GM19023 (cell line): Measurements from ENCODE around the gene CCDC86.

ENCODE experiments used
- ATAC-seq: cut with Tn5 transposase; IDR thresholded peaks from one replicate; pipeline ENCODE4 v1.9.1; 2021; ENCODE audit warnings: mild to moderate bottlenecking, moderate library complexity; ENCODE audit not compliant: unreplicated experiment

Gene CCDC86

DNA sequence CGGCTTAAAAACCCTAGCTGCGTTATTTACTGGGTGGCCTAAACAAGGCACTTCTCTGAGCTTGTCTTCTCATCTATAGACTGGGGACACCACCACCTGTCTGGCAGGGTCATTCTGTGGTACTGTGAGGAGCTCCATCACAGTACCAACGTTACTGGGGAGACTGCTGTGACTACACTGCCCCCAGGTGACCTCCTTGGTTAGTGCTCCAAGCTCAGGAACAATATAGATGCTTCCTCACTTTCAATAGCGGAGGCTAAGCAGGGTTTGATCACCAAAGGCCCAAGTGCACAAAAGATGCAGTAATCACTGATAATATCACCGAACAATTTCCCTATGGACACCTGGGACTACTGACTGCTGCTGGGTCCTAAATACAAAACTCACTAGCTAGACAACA, 45.6 kb downstream of the CCDC86 start:
- peak; percentile 66 for ATAC-seq

DNA sequence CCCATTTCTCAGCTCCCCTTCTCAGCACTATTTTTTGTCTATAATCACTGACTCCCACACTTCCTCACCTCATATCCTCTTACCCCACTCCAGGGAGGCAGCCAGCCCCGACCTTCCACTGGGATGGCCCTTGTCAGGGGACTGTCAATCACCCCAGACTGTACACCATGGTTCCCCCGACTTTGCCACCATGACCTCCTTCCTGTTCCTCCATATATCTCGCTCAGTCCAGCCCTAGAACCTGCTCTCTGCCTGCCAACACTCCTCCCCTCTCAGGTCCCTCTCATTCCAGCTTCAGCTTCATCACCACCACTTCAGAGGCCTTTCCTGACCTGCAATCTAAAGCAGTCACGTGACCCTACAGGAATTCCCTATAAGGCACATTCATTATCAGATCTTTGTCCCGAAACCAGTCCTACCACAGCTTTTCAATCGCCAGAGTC, 48.0 kb downstream of the CCDC86 start:
- ATAC-seq, result no peak

DNA sequence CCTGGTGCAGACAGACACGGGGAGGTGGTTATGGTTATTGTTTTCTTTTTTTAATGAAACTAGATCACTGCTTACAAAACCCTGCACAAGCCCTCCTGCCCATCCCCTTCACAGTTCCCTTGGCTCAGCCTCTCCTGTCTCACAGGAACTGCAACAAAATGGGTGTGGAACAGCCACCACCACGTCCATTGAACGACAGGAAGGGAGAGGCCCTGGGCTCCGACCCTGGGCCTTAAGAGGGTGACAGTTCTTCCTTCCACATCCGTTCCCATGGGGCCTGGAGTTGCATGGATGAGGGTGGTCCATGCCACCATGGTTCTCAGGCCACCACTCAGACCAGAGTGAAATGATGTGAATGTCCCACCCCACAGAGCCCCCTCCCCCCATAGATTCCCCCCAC, 48.8 kb downstream of the CCDC86 start:
- ATAC-seq, result no peak

- ATAC-seq, result no peak
Measured at GRCh38 chr11:60891103-60891741, 49.3 kb downstream of the CCDC86 start.

DNA sequence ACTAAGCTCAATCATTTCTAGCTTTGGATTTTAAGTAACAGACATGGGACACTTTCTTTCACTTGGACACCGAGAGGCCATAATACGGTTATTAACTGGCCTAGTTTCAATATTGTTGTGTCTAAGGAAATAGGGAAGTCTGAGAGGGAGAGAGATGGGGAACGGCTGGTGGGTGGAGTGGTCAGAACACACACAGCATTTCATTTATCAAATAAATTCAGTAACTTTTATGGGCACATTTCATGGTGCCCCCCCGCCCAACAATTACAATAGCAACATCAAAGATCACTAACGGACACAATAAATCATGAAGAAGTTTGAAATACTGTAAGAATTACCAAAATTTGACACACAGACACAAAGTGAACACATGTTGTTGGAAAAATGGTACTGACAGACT, 53.8 kb downstream of the CCDC86 start:
- ATAC-seq, result no peak

- no peak for ATAC-seq
Measured at GRCh38 chr11:60897496-60897895, 55.6 kb downstream of the CCDC86 start.

GRCh38 chr11:60899046-60899936, 57.4 kb downstream of the CCDC86 start:
- ATAC-seq, result no peak

- no peak for ATAC-seq
Measured at GRCh38 chr11:60899977-60900376, 58.1 kb downstream of the CCDC86 start.
